OCI-LY1 (cell line): ENCODE measurements around the gene ERN2.

Source experiments
- EZH2 ChIP-seq: fragments of 200-600 bp; sonication (generic), shearing (Covaris generic); IDR thresholded peaks from 2 replicates; pipeline ENCODE4 v1.8.0; 2017; ENCODE audit warnings: borderline replicate concordance, mixed run types, mild to moderate bottlenecking, antibody characterized with exemption, low read length, moderate library complexity, mixed read lengths
- TF ChIP-seq, protein P1 (sequence below): fragments of 200-600 bp; sonication (generic), shearing (Covaris generic); IDR thresholded peaks from 2 replicates; pipeline ENCODE4 v1.5.1; 2017; ENCODE audit warnings: mild to moderate bottlenecking, antibody characterized with exemption, low read length, moderate library complexity, mixed read lengths

DNA sequence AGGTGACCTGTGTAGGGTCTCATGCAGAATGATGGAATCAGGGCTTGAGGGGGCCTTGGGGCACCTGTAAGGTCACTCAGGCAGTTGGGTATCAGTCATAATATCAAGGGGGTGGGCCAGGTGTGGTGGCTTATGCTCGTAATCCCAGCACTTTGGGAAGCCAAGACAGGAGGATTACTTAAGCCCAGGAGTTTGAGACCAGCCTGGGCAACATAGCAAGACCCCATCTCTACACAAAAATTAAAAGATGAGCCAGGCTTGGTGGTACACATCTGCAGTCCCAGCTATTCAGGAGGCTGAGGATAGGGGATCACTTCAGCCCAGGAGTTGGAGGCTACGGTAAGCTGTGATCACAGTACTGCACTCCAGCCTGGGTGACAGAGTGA is 7.5 kb downstream of the ERN2 start:
- TF ChIP-seq, protein P1, sequence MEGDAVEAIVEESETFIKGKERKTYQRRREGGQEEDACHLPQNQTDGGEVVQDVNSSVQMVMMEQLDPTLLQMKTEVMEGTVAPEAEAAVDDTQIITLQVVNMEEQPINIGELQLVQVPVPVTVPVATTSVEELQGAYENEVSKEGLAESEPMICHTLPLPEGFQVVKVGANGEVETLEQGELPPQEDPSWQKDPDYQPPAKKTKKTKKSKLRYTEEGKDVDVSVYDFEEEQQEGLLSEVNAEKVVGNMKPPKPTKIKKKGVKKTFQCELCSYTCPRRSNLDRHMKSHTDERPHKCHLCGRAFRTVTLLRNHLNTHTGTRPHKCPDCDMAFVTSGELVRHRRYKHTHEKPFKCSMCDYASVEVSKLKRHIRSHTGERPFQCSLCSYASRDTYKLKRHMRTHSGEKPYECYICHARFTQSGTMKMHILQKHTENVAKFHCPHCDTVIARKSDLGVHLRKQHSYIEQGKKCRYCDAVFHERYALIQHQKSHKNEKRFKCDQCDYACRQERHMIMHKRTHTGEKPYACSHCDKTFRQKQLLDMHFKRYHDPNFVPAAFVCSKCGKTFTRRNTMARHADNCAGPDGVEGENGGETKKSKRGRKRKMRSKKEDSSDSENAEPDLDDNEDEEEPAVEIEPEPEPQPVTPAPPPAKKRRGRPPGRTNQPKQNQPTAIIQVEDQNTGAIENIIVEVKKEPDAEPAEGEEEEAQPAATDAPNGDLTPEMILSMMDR, result no peak
- TF ChIP-seq EZH2, result no peak
